GM18519 (cell line): ENCODE data around the gene CSNK1D.
"Not testable (repeated sequence)": the region's sequence is repeated elsewhere in the genome, so short reads cannot be mapped to it uniquely, and the experiment has no call there.

ENCODE experiments used
- ATAC-seq: cut with Tn5 transposase; IDR thresholded peaks from one replicate; pipeline ENCODE4 v1.9.1; 2021; ENCODE audit warnings: mild to moderate bottlenecking, moderate library complexity; ENCODE audit not compliant: unreplicated experiment, low FRiP score

Gene CSNK1D

GRCh38 chr17:82217530-82218204 lies 55.8 kb downstream of the CSNK1D start:
- ATAC-seq = no peak

- ATAC-seq = no peak
Measured at GRCh38 chr17:82217120-82217529, 56.4 kb downstream of the CSNK1D start.

GRCh38 chr17:82216301-82217119 lies 57.0 kb downstream of the CSNK1D start:
- no peak for ATAC-seq

GRCh38 chr17:82215972-82216300 lies 57.6 kb downstream of the CSNK1D start:
- no peak for ATAC-seq

GRCh38 chr17:82215095-82215971 lies 58.2 kb downstream of the CSNK1D start:
- ATAC-seq = no peak

GRCh38 chr17:82214012-82214628 lies 59.4 kb downstream of the CSNK1D start:
- ATAC-seq = no peak

- ATAC-seq = peak; percentile 3
Measured at GRCh38 chr17:82213251-82214011, 60.1 kb downstream of the CSNK1D start.

GRCh38 chr17:82212331-82213250 lies 60.9 kb downstream of the CSNK1D start, which contains the start of gene CCDC57:
Gene CCDC57, minus strand, starts transcription at chr17:82212842. Its CDS starts 10,898 bp downstream, at chr17:82201944.
- peak; percentile 35 for ATAC-seq

GRCh38 chr17:82210655-82211054 lies 62.8 kb downstream of the CSNK1D start:
- not testable (repeated sequence) for ATAC-seq

- ATAC-seq = no peak
Measured at GRCh38 chr17:82205720-82206508, 67.6 kb downstream of the CSNK1D start.

GRCh38 chr17:82204831-82205719 lies 68.4 kb downstream of the CSNK1D start:
- no peak for ATAC-seq

GRCh38 chr17:82203920-82204319 lies 69.6 kb downstream of the CSNK1D start:
- ATAC-seq = no peak

- no peak for ATAC-seq
Measured at GRCh38 chr17:82202981-82203380, 70.5 kb downstream of the CSNK1D start.

GRCh38 chr17:82201498-82201910 lies 72.0 kb downstream of the CSNK1D start:
- no peak for ATAC-seq

- no peak for ATAC-seq
Measured at GRCh38 chr17:82200743-82201497, 72.6 kb downstream of the CSNK1D start.

- no peak for ATAC-seq
Measured at GRCh38 chr17:82200135-82200534, 73.4 kb downstream of the CSNK1D start.
